GM19397 (cell line): Measurements from ENCODE around the gene MYH7.

ENCODE experiments used
- ATAC-seq: cut with Tn5 transposase; IDR thresholded peaks from one replicate; pipeline ENCODE4 v1.9.1; 2021; ENCODE audit warnings: mild to moderate bottlenecking, moderate library complexity; ENCODE audit not compliant: unreplicated experiment

MYH7 gene

GRCh38 chr14:23449314-23449713 lies 13.9 kb upstream of the MYH7 start:
- no peak for ATAC-seq

GRCh38 chr14:23447361-23448350 lies 12.2 kb upstream of the MYH7 start:
- ATAC-seq: no peak

GRCh38 chr14:23446291-23446851 lies 10.9 kb upstream of the MYH7 start:
- no peak for ATAC-seq

- no peak for ATAC-seq
Observed at GRCh38 chr14:23445773-23446172, 10.3 kb upstream of the MYH7 start.

GRCh38 chr14:23444314-23444713 lies 8.9 kb upstream of the MYH7 start:
- ATAC-seq: no peak

GRCh38 chr14:23443881-23444280 lies 8.4 kb upstream of the MYH7 start:
- no peak for ATAC-seq

- no peak for ATAC-seq
Observed at GRCh38 chr14:23443411-23443812, 8.0 kb upstream of the MYH7 start.

- ATAC-seq: no peak
Observed at GRCh38 chr14:23442721-23443356, 7.4 kb upstream of the MYH7 start.

GRCh38 chr14:23441076-23441475 lies 5.6 kb upstream of the MYH7 start:
- ATAC-seq: no peak

GRCh38 chr14:23439107-23439835 lies 3.8 kb upstream of the MYH7 start:
- no peak for ATAC-seq

GRCh38 chr14:23438101-23438971 lies 2.9 kb upstream of the MYH7 start:
- no peak for ATAC-seq

- no peak for ATAC-seq
Observed at GRCh38 chr14:23437133-23438100, 2.0 kb upstream of the MYH7 start.

- ATAC-seq: no peak
Observed at GRCh38 chr14:23436327-23437132, 1.1 kb upstream of the MYH7 start.

- no peak for ATAC-seq
Observed at GRCh38 chr14:23434488-23435222, 805 bp downstream of the MYH7 start.

GRCh38 chr14:23433457-23433856 lies 2.0 kb downstream of the MYH7 start:
- no peak for ATAC-seq

- ATAC-seq: no peak
Observed at GRCh38 chr14:23432946-23433345, 2.5 kb downstream of the MYH7 start.

GRCh38 chr14:23432102-23432925 lies 3.1 kb downstream of the MYH7 start:
- no peak for ATAC-seq
